Activated T-cell treated with anti-CD3 and anti-CD28 coated beads, Interleukin-2, amount 50 U/mL, for 4 hours (primary cell): ENCODE data around the gene DOK3. TPM values are rescaled to one million over a fixed set of nuclear protein-coding genes. Genes with fewer than 3 reads are reported as not detected.
A peak's percentile ranks its signal among the peaks of the same experiment; 100 is the strongest.

Source experiments
- ATAC-seq, 2 donors: fragments of 200-7000 bp; cut with Tn5 transposase; one replicate each; pipeline ENCODE4 v1.10.0; 2021
- DNase-seq: peaks from one replicate; pipeline ENCODE4 v3.0.0-alpha.2; 2020
- H3K27me3 Mint-ChIP-seq: one replicate; pipeline ENCODE4 v1.8.0; 2021; ENCODE audit warnings: low read depth, mixed read lengths
- H3K36me3 Mint-ChIP-seq: one replicate; pipeline ENCODE4 v1.8.0; 2022; ENCODE audit warnings: mixed read lengths; ENCODE audit not compliant: insufficient read depth
- H3K4me1 Mint-ChIP-seq: one replicate; pipeline ENCODE4 v1.8.0; 2021; ENCODE audit warnings: low read depth, mixed read lengths
- H3K4me3 Mint-ChIP-seq: one replicate; pipeline ENCODE4 v1.8.0; 2021; ENCODE audit warnings: mild to moderate bottlenecking, moderate library complexity, mixed read lengths
- H3K9me3 Mint-ChIP-seq: one replicate; pipeline ENCODE4 v1.8.0; 2021; ENCODE audit warnings: mixed read lengths
- total RNA-seq, 3 donors: library from RNA; stranded (reverse); gene quantifications; one replicate each; pipeline ENCODE4 v1.2.1, GENCODE V29; 2021

Gene DOK3
- total RNA-seq, 3 donors from 2014 or later, result 8.2 to 9.2 (median 8.7) TPM

DNA sequence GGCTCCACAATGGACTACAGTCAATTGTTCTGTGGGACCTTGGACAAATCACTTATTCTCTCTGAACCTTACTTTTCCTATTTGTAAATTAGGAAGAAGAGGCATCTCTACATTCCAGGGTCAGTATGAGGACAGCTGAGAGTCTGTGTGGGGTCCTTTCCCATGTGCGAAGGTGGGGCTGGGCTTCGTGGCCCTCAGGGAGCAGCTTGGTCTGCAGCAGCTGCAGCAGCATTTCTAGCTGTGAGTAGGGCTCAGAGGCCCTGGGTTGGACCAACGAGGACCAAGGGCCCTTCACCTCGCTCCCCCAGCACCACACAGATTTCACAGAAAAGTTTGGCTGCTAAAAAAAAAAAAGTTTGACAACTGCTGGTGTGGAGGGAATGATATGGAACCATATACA lies 16.6 kb upstream of the DOK3 start:
- H3K4me1 Mint-ChIP-seq, result peaks cover 5% of the 10 kb centered on the region
- no peaks in the 10 kb centered on the region for H3K27me3 Mint-ChIP-seq
- peaks cover 23% of the 10 kb centered on the region for H3K36me3 Mint-ChIP-seq
- H3K9me3 Mint-ChIP-seq, result no peaks in the 10 kb centered on the region
- ATAC-seq (no peak), DNase-seq (no peak)
- no peak overlapping the region for H3K4me3 Mint-ChIP-seq

DNA sequence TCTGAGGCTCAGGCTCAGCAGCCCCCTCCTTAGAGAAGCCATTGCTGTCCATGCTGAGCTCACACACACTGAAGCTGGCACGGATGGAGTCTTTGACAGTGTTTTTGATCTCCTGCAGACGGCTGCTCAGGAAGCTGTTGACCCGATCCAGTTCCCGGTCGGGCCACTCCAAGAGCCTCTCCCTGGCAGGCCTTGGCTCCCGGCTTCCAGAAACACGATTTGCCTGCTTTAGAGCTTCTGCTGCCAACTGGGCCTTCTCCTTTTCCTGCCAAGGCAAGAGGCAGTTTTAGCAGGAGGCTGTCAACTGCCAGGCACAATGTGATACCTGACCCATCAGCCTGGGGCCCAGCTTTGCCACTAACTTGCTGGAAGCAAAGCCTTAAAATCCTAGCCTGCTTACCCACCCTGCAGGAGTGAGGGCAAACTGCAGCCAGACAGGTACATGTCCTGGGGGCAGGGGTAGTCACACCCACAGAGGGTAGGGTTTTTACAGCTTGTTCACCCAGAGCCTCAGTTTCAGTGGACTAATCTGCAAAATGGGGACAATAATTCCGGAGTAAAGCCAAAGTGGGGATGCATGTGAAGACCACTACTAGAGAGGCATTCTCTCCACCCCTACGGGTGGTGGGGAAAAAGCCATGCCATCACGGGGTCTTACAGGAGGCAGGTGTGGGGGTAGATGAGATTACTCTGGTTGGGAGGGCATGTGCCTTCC lies 15.5 kb upstream of the DOK3 start:
- H3K4me3 Mint-ChIP-seq, result no peak overlapping the region
- peaks cover 10% of the 10 kb centered on the region for H3K4me1 Mint-ChIP-seq
- H3K36me3 Mint-ChIP-seq, result peaks cover 20% of the 10 kb centered on the region
- DNase-seq (no peak), ATAC-seq (no peak)
- no peaks in the 10 kb centered on the region for H3K27me3 Mint-ChIP-seq
- H3K9me3 Mint-ChIP-seq, result no peaks in the 10 kb centered on the region

DNA sequence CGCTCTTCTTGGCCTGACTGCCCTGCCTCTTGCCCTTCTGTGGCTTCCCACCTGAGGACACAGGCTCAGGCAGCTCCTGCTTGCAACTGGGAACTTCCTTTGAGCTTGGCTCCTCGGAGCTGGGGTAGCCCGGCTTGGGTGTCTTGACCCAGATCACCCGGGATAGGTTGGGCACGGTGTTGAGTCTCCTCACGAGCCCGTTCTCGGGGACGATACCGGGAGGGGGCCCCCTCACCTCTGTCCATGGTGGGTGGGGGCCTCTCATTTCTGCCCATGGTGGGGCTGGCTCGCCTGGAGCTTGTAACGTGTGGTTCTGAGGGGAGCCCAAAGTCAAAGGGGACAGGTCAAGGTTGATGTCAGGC lies 14.9 kb upstream of the DOK3 start:
- Mint-ChIP-seq H3K4me3 (no peak overlapping the region), H3K27me3 (no peaks in the 10 kb centered on the region), H3K9me3 (no peaks in the 10 kb centered on the region), H3K36me3 (peaks cover 21% of the 10 kb centered on the region), H3K4me1 (peaks cover 15% of the 10 kb centered on the region)
- no peak for ATAC-seq
- no peak for DNase-seq

DNA sequence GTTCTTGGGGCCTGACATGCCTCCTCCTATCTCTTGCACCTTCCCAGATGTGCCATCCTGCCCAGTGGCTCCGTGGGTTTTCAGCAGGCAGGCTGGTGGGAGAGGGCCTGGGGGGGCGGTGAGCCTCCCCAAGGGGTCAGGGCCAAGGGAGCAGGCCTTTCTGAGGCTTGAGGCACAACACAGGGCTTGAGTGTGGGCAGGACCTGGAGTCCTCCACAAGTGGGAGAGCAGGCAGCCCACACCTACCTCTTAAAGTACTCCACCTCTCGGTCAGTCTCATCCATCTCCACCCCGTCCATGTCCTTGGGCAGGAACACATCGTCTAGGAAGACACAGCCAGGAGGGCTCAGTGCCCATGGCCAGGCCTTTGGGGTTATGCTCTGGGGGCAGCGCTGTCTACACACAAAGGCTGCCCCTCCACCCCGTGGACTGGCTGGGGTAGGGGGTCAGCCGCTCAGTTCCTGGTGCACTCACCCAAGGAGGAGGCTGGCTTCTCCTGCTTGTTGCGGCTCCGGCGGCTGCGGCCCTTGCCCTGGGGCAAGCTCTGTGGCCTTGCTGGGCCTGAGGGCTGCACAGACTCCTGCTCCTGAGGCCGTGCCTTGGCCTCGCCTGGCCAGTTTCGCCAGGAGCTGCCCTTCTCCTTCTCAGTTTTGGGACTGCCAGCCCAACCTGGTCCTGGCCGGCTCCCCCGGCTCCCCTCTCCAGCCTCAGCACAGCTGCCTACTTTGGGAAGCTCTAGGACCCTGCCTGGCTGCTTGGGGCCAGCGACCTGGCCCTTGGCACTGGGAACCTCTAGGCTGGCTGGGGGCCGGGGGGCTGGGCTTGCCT lies 14.3 kb upstream of the DOK3 start:
- Mint-ChIP-seq H3K36me3 (peaks cover 20% of the 10 kb centered on the region), H3K27me3 (no peaks in the 10 kb centered on the region), H3K4me1 (peaks cover 21% of the 10 kb centered on the region), H3K4me3 (no peak overlapping the region), H3K9me3 (no peaks in the 10 kb centered on the region)
- ATAC-seq (peak in 1 of 2 donors; percentile 18), DNase-seq (no peak)

DNA sequence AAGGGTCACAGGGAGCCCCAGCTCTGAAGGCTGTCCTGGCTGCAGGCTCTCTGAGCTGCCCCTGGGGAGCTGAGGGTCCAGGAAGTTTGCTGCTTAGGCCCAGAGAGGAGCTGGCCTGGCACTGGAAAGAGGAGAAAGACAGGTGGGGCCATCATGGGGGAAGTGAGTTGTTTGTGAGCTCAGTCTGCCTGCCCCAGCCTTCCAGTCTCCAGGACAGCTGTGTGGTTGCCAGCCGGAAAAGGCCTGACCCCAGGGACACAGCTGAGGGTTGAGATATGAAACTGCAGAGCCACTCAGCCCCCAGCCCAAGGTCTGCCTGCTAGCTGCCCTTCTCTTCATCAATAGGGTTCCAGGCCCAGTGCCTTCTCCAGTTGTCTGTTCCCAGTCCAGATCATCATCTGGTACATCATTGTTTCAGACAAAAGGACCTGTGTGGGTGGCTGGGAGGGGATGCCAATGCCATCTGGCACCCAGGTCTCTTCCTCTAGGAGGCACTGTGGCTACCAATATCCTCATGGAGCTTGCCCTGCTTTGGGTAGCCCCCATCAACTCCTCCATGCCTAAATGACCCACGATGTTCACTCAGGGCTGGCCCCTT lies 11.4 kb upstream of the DOK3 start:
- Mint-ChIP-seq H3K9me3 (no peaks in the 10 kb centered on the region), H3K4me3 (no peak overlapping the region), H3K36me3 (peaks cover 24% of the 10 kb centered on the region), H3K4me1 (peaks cover 31% of the 10 kb centered on the region), H3K27me3 (no peaks in the 10 kb centered on the region)
- no peak for DNase-seq
- no peak for ATAC-seq

DNA sequence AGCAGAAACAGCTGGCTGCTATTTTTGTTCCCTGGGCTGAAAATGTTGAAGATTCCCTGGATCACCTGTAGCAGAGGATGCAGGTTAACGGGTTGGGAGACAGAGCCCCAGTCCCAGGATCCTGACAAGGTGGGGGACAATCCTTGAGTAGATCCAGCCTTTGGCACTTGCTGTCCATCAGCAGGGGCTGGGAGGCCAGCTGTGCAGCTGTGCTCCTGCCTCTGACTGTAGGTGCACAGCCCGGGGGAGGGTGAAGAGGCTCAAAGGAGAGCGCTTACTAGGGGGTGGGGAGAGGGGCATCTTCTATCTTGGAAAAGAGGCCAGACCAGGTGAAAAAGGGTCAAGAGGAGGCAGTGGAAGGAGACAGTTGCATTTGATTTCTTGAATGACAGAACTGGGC lies 10.6 kb upstream of the DOK3 start:
- DNase-seq, result no peak
- H3K9me3 Mint-ChIP-seq, result no peaks in the 10 kb centered on the region
- H3K4me1 Mint-ChIP-seq, result peaks cover 38% of the 10 kb centered on the region
- no peaks in the 10 kb centered on the region for H3K27me3 Mint-ChIP-seq
- H3K36me3 Mint-ChIP-seq, result peaks cover 24% of the 10 kb centered on the region
- no peak overlapping the region for H3K4me3 Mint-ChIP-seq
- no peak for ATAC-seq

DNA sequence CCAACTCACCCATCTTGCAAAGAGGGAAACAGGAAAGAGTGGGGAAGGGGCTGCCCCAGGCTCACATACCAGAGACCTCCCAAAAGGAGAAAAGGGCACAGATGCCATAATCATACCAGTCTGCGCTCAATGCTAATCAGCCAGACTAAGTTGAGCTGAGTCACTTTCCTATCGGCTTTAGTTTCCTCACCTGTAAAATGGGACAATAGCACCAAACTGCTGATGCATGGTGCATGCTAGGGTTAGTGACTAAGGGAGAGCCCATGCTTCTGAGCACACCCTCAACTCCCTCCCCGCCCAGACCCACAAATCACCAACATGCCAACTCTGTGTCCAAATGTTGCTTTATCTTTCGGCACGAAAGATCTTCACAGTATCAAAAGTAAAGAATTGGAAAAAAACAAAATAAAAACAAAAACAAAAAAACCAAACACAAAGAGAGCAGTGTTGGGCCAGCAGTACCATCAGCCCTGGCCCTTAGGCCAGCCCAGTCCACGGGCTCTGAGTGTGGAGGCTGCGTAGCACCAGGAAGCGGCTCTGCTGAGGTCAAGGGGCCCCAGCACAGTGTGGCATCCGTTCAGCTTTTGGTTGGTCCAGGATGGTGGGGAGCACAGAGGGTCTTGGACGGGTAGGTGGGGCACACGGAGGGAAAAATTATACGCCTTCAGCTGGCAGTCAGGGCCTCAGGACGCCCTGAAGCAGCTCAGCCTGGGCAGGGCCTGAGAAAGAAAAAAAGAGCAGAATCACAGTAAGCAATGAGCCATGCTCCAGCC lies 10.0 kb upstream of the DOK3 start:
- H3K36me3 Mint-ChIP-seq, result peaks cover 28% of the 10 kb centered on the region
- ATAC-seq (no peak), DNase-seq (no peak)
- H3K4me1 Mint-ChIP-seq, result peaks cover 42% of the 10 kb centered on the region
- peak overlapping the region; percentile 37 for H3K4me3 Mint-ChIP-seq
- H3K27me3 Mint-ChIP-seq, result no peaks in the 10 kb centered on the region
- no peaks in the 10 kb centered on the region for H3K9me3 Mint-ChIP-seq

DNA sequence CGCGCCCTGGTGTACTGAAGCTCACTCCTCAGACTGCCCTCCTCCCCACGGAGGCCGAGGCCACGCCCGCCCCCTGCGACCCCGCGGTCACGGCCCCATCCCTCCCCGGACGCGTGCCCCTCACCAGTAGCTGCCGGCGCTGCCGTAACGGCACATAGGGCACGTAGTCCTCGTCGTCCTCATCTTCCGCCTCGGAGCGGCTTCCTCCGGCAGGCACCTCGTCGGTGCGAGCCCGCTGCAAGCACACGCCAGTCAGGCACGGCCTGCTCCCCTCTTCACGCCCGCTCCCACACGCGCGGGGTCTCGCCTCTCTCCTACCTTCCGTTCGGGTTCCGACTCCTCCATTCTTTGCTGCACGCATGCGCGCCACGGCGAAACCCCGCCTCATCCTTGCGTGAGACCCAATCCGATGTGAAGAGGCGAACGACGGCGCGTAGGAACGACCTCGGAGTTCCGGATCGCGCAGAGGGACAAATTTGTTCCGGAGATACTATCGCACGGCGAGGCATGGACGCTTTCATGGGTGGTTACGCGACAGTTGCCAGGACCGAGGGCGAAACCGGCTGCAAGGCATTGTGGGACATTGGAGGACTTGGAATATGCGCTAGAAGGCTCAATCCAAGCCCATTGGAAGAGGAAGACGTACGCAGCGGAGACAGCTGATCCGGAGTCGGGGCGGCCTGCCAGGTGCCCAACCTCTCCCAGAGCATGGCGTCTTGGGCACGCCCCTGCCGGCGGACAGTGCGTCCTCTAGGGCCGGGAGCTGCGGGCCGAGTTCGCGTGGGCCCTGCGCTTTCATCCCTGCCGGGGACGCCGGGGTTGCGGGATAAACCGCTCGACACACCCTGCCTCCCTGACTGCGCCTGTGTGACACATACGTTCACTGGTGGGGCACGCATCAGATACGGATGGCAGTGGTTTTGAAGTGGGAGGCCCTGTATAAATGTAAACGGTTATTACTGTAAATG lies 7.3 kb upstream of the DOK3 start, which contains the start of gene DDX41:
TSS of gene DDX41 (minus strand) at position 361 of the 968 bp plus-strand sequence. CDS start at position 345, 16 bp downstream.
- ATAC-seq (peak; percentile 90 to 93), DNase-seq (peak; percentile 92)
- H3K4me1 Mint-ChIP-seq, result peaks cover 50% of the 10 kb centered on the region
- peak within 1 kb of the TSS; percentile 86 for H3K4me3 Mint-ChIP-seq
- H3K36me3 Mint-ChIP-seq, result peaks cover 44% of the 10 kb centered on the region
- no peaks in the 10 kb centered on the region for H3K27me3 Mint-ChIP-seq
- no peaks in the 10 kb centered on the region for H3K9me3 Mint-ChIP-seq

DNA sequence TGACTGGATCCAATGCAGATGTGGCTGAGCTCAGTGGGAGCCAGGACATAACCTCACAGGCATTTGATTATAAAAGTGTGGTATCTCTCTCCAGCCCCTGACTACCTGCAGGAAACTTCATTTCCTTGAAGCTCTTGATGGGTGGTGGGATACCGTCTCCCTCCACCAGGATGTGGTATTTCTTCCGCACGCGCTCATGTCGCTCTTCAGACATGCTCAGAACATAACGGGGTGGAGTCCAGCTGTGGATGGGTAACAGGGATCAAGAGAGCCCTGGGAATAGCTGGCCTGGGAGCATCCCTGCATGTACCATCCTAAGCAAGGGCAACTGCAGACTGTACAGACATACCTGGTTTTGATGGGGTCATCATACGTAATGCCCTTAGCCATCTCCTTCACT lies 6.0 kb upstream of the DOK3 start:
- Mint-ChIP-seq H3K27me3 (no peaks in the 10 kb centered on the region), H3K36me3 (peaks cover 47% of the 10 kb centered on the region), H3K4me1 (peaks cover 47% of the 10 kb centered on the region), H3K4me3 (peak overlapping the region; percentile 86), H3K9me3 (no peaks in the 10 kb centered on the region)
- ATAC-seq (no peak), DNase-seq (no peak)

DNA sequence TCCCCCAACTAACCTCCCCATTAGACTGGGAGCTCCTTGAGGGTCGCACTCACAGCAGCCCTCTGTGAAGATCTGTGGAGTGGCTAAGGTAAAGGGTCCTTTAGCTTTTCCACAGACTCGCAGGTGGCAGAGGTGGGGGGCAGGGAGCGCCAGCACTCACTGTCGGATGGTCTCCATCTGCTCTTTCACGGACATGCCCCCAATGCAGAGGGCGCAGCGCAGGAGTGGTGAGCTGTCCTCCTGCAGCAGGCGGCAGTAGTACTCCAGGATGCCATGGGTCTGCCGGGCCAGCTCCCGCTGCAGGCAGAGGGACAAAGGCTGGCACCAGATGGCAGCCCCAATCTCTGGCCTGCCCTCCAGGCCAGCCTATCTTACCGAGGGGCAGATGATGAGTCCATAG lies 4.9 kb upstream of the DOK3 start:
- Mint-ChIP-seq H3K9me3 (no peaks in the 10 kb centered on the region), H3K36me3 (peaks cover 41% of the 10 kb centered on the region), H3K4me1 (peaks cover 38% of the 10 kb centered on the region), H3K4me3 (peak overlapping the region; percentile 86), H3K27me3 (no peaks in the 10 kb centered on the region)
- ATAC-seq (no peak), DNase-seq (no peak)

DNA sequence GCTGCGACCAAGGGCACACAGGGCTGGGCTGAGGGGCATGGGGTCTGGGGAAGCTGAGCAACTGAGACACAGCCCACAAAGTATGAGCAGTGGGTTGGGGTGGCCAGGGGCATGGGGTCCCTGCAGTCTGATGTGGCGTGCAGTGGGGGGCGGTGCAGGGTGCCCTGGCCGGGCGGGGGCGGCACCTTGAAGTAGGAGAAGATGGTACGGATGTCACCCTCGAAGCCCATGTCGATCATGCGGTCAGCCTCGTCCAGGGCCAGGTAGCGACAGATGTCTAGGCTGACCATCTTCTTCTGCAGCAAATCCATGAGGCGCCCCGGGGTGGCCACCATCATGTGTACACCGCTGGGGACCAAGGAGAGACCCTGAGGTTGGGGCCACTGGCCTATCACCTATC lies 3.9 kb upstream of the DOK3 start:
- Mint-ChIP-seq H3K4me3 (no peak overlapping the region), H3K36me3 (peaks cover 39% of the 10 kb centered on the region), H3K9me3 (no peaks in the 10 kb centered on the region), H3K4me1 (peaks cover 31% of the 10 kb centered on the region), H3K27me3 (no peaks in the 10 kb centered on the region)
- DNase-seq (no peak), ATAC-seq (no peak)

DNA sequence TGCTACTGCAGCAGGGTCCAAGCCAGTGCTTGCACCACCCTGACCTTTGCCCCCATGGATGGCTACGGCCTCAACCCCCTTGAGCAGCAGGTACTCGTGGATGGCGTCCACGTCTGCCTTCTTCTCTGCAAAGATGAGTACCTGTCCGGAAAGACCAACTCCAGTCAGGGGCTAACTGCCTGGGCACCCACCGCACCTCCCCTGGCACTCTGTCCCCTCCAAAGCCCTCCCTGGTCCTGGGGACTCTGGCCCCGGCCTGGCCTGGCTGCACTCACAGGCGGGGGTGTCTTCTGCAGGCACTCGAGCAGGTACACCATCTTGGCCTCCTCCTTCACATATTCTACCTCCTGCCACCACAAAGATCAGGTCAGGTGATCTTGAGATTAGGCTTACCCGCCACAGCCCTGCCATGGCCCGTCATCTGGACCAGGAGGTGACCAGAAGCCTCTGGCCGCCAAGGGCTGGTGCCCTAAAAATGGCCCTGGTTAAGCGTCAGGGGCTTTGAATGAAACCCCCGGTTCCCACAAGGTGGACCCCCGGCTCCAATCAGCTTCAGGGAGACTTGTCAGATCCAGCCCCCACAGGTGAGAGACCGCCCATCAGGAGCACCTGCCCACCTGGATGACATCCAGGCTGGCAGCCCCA lies 3.2 kb upstream of the DOK3 start:
- Mint-ChIP-seq H3K4me1 (peaks cover 31% of the 10 kb centered on the region), H3K36me3 (peaks cover 39% of the 10 kb centered on the region), H3K4me3 (no peak overlapping the region), H3K9me3 (no peaks in the 10 kb centered on the region), H3K27me3 (no peaks in the 10 kb centered on the region)
- DNase-seq (no peak), ATAC-seq (no peak)
